ENCODE results near the gene NAT9.
A peak's percentile ranks its signal among the peaks of the same experiment; 100 is the strongest.

NAT9 gene

GRCh38 chr17:74779948-74780400, 3.8 kb upstream of the NAT9 start:
- Histone ChIP-seq H2AK5ac (ENCODE audit: low read length) (no peak overlapping the region), H3K18ac (ENCODE audit: low read length) (no peak overlapping the region), H3K4ac (ENCODE audit: low read depth, low read length) (no peak overlapping the region), H3K4me3 (ENCODE audit: low read length) (no peak overlapping the region), H3K4me2 (ENCODE audit: low read length) (no peak overlapping the region), H3K79me1 (ENCODE audit: low read length) (peaks cover 20% of the 10 kb centered on the region), H3K4me1 (ENCODE audit: control insufficient read depth, low read depth, low read length) (peaks cover 3% of the 10 kb centered on the region), H3K27ac (ENCODE audit: low read depth, low read length) (no peak overlapping the region), H4K8ac (ENCODE audit: low read depth, low read length) (no peak overlapping the region), H3K56ac (ENCODE audit: low read length) (no peak overlapping the region), H3K27me3 (ENCODE audit: insufficient read depth, low read length, poor library complexity) (no peaks in the 10 kb centered on the region), H2BK5ac (ENCODE audit: low read length) (no peak overlapping the region), H2BK120ac (ENCODE audit: low read depth, low read length) (no peak overlapping the region), H4K5ac (ENCODE audit: low read length) (no peak overlapping the region), H3K36me3 (ENCODE audit: control insufficient read depth, insufficient read depth, low read length) (no peaks in the 10 kb centered on the region), H3K79me2 (ENCODE audit: control insufficient read depth, insufficient read depth, low read length) (peaks cover 13% of the 10 kb centered on the region), H2BK15ac (replicated peaks; ENCODE audit: low read depth) (no peak overlapping the region), H3K9ac (ENCODE audit: low read length) (no peak overlapping the region), H3K23ac (ENCODE audit: low read length) (no peak overlapping the region)
- no CpG with 5 or more reads among the region's 11 CpGs for WGBS (ENCODE audit: extremely low coverage, insufficient coverage, low lambda C conversion rate)
- DNase-seq: no peak

GRCh38 chr17:74779501-74779900, 3.4 kb upstream of the NAT9 start:
- Histone ChIP-seq H3K9ac (ENCODE audit: low read length) (no peak overlapping the region), H3K18ac (ENCODE audit: low read length) (no peak overlapping the region), H3K4ac (ENCODE audit: low read depth, low read length) (no peak overlapping the region), H3K56ac (ENCODE audit: low read length) (no peak overlapping the region), H3K4me1 (ENCODE audit: control insufficient read depth, low read depth, low read length) (peaks cover 3% of the 10 kb centered on the region), H3K4me3 (ENCODE audit: low read length) (no peak overlapping the region), H3K23ac (ENCODE audit: low read length) (no peak overlapping the region), H4K8ac (ENCODE audit: low read depth, low read length) (no peak overlapping the region), H2AK5ac (ENCODE audit: low read length) (no peak overlapping the region), H2BK5ac (ENCODE audit: low read length) (no peak overlapping the region), H3K27ac (ENCODE audit: low read depth, low read length) (no peak overlapping the region), H3K4me2 (ENCODE audit: low read length) (no peak overlapping the region), H3K27me3 (ENCODE audit: insufficient read depth, low read length, poor library complexity) (no peaks in the 10 kb centered on the region), H4K5ac (ENCODE audit: low read length) (no peak overlapping the region), H3K79me2 (ENCODE audit: control insufficient read depth, insufficient read depth, low read length) (peaks cover 13% of the 10 kb centered on the region), H2BK15ac (replicated peaks; ENCODE audit: low read depth) (no peak overlapping the region), H3K36me3 (ENCODE audit: control insufficient read depth, insufficient read depth, low read length) (no peaks in the 10 kb centered on the region), H2BK120ac (ENCODE audit: low read depth, low read length) (no peak overlapping the region), H3K79me1 (ENCODE audit: low read length) (peaks cover 20% of the 10 kb centered on the region)
- DNase-seq: no peak
- no CpG with 5 or more reads among the region's 8 CpGs for WGBS (ENCODE audit: extremely low coverage, insufficient coverage, low lambda C conversion rate)

- Histone ChIP-seq H3K23ac (ENCODE audit: low read length) (no peak overlapping the region), H2BK15ac (replicated peaks; ENCODE audit: low read depth) (no peak overlapping the region), H3K79me2 (ENCODE audit: control insufficient read depth, insufficient read depth, low read length) (peaks cover 13% of the 10 kb centered on the region), H2AK5ac (ENCODE audit: low read length) (no peak overlapping the region), H3K4me2 (ENCODE audit: low read length) (no peak overlapping the region), H3K79me1 (ENCODE audit: low read length) (peaks cover 20% of the 10 kb centered on the region), H3K27ac (ENCODE audit: low read depth, low read length) (no peak overlapping the region), H3K36me3 (ENCODE audit: control insufficient read depth, insufficient read depth, low read length) (no peaks in the 10 kb centered on the region), H2BK5ac (ENCODE audit: low read length) (no peak overlapping the region), H4K8ac (ENCODE audit: low read depth, low read length) (no peak overlapping the region), H3K27me3 (ENCODE audit: insufficient read depth, low read length, poor library complexity) (no peaks in the 10 kb centered on the region), H3K4me3 (ENCODE audit: low read length) (no peak overlapping the region), H4K5ac (ENCODE audit: low read length) (no peak overlapping the region), H2BK120ac (ENCODE audit: low read depth, low read length) (no peak overlapping the region), H3K4me1 (ENCODE audit: control insufficient read depth, low read depth, low read length) (peaks cover 3% of the 10 kb centered on the region), H3K56ac (ENCODE audit: low read length) (no peak overlapping the region), H3K9ac (ENCODE audit: low read length) (no peak overlapping the region), H3K4ac (ENCODE audit: low read depth, low read length) (no peak overlapping the region), H3K18ac (ENCODE audit: low read length) (no peak overlapping the region)
- WGBS (ENCODE audit: extremely low coverage, insufficient coverage, low lambda C conversion rate): no CpG with 5 or more reads among the region's 5 CpGs
- DNase-seq: no peak
These were observed 2.8 kb upstream of the NAT9 start for GRCh38 chr17:74778960-74779359.

GRCh38 chr17:74777901-74778515, 1.9 kb upstream of the NAT9 start:
- Histone ChIP-seq H3K4me1 (ENCODE audit: control insufficient read depth, low read depth, low read length) (peaks cover 3% of the 10 kb centered on the region), H3K9ac (ENCODE audit: low read length) (no peak overlapping the region), H3K36me3 (ENCODE audit: control insufficient read depth, insufficient read depth, low read length) (no peaks in the 10 kb centered on the region), H4K5ac (ENCODE audit: low read length) (no peak overlapping the region), H2BK120ac (ENCODE audit: low read depth, low read length) (no peak overlapping the region), H3K56ac (ENCODE audit: low read length) (no peak overlapping the region), H3K23ac (ENCODE audit: low read length) (no peak overlapping the region), H3K79me1 (ENCODE audit: low read length) (peaks cover 20% of the 10 kb centered on the region), H3K27ac (ENCODE audit: low read depth, low read length) (no peak overlapping the region), H2AK5ac (ENCODE audit: low read length) (no peak overlapping the region), H3K4me2 (ENCODE audit: low read length) (no peak overlapping the region), H4K8ac (ENCODE audit: low read depth, low read length) (no peak overlapping the region), H3K4me3 (ENCODE audit: low read length) (no peak overlapping the region), H2BK5ac (ENCODE audit: low read length) (no peak overlapping the region), H3K79me2 (ENCODE audit: control insufficient read depth, insufficient read depth, low read length) (peaks cover 13% of the 10 kb centered on the region), H2BK15ac (replicated peaks; ENCODE audit: low read depth) (no peak overlapping the region), H3K18ac (ENCODE audit: low read length) (no peak overlapping the region), H3K27me3 (ENCODE audit: insufficient read depth, low read length, poor library complexity) (no peaks in the 10 kb centered on the region), H3K4ac (ENCODE audit: low read depth, low read length) (no peak overlapping the region)
- WGBS (ENCODE audit: extremely low coverage, insufficient coverage, low lambda C conversion rate): no CpG with 5 or more reads among the region's 6 CpGs
- no peak for DNase-seq

GRCh38 chr17:74776990-74777389, 845 bp upstream of the NAT9 start:
- no peak overlapping the region for H4K8ac ChIP-seq (ENCODE audit: low read depth, low read length)
- peaks cover 20% of the 10 kb centered on the region for H3K79me1 ChIP-seq (ENCODE audit: low read length)
- no CpG with 5 or more reads among the region's 10 CpGs for WGBS (ENCODE audit: extremely low coverage, insufficient coverage, low lambda C conversion rate)
- H4K5ac ChIP-seq (ENCODE audit: low read length): no peak overlapping the region
- no peaks in the 10 kb centered on the region for H3K36me3 ChIP-seq (ENCODE audit: control insufficient read depth, insufficient read depth, low read length)
- no peak overlapping the region for H2BK5ac ChIP-seq (ENCODE audit: low read length)
- peak overlapping the region; percentile 95 for H3K4me2 ChIP-seq (ENCODE audit: low read length)
- H3K4ac ChIP-seq (ENCODE audit: low read depth, low read length): no peak overlapping the region
- H3K4me1 ChIP-seq (ENCODE audit: control insufficient read depth, low read depth, low read length): peaks cover 3% of the 10 kb centered on the region
- H3K4me3 ChIP-seq (ENCODE audit: low read length): peak overlapping the region; percentile 89
- H3K18ac ChIP-seq (ENCODE audit: low read length): no peak overlapping the region
- H3K56ac ChIP-seq (ENCODE audit: low read length): peak overlapping the region; percentile 92
- H3K79me2 ChIP-seq (ENCODE audit: control insufficient read depth, insufficient read depth, low read length): peaks cover 13% of the 10 kb centered on the region
- DNase-seq: peak; percentile 56
- H2BK120ac ChIP-seq (ENCODE audit: low read depth, low read length): no peak overlapping the region
- H2BK15ac ChIP-seq (replicated peaks; ENCODE audit: low read depth): no peak overlapping the region
- no peak overlapping the region for H3K23ac ChIP-seq (ENCODE audit: low read length)
- H2AK5ac ChIP-seq (ENCODE audit: low read length): peak overlapping the region; percentile 41
- no peak overlapping the region for H3K27ac ChIP-seq (ENCODE audit: low read depth, low read length)
- H3K9ac ChIP-seq (ENCODE audit: low read length): peak overlapping the region; percentile 87
- no peaks in the 10 kb centered on the region for H3K27me3 ChIP-seq (ENCODE audit: insufficient read depth, low read length, poor library complexity)
